Measurements from ENCODE around the gene AFAP1L2.

AFAP1L2 gene

GRCh38 chr10:114429581-114430335 is 25.5 kb upstream of the AFAP1L2 start:
- TF ChIP-seq CTCF (IDR thresholded peaks at IDR 0.05; ENCODE audit: low read depth, low read length, missing control alignments) = no peak
- no peak overlapping the region for H3K4me3 ChIP-seq (ENCODE audit: low read depth, low read length)
- DNase-seq (ENCODE audit: low read depth) = no peak

- DNase-seq (ENCODE audit: low read depth) = no peak
- no peak overlapping the region for H3K4me3 ChIP-seq (ENCODE audit: low read depth, low read length)
- no peak for TF ChIP-seq CTCF (IDR thresholded peaks at IDR 0.05; ENCODE audit: low read depth, low read length, missing control alignments)
These were observed 23.0 kb upstream of the AFAP1L2 start for GRCh38 chr10:114427124-114427852.

GRCh38 chr10:114426476-114426875 is 22.2 kb upstream of the AFAP1L2 start:
- no peak overlapping the region for H3K4me3 ChIP-seq (ENCODE audit: low read depth, low read length)
- no peak for TF ChIP-seq CTCF (IDR thresholded peaks at IDR 0.05; ENCODE audit: low read depth, low read length, missing control alignments)
- no peak for DNase-seq (ENCODE audit: low read depth)

- no peak for DNase-seq (ENCODE audit: low read depth)
- TF ChIP-seq CTCF (IDR thresholded peaks at IDR 0.05; ENCODE audit: low read depth, low read length, missing control alignments) = no peak
- H3K4me3 ChIP-seq (ENCODE audit: low read depth, low read length) = no peak overlapping the region
These were observed 16.6 kb upstream of the AFAP1L2 start for GRCh38 chr10:114420811-114421485.

- DNase-seq (ENCODE audit: low read depth) = no peak
- TF ChIP-seq CTCF (IDR thresholded peaks at IDR 0.05; ENCODE audit: low read depth, low read length, missing control alignments) = no peak
- no peak overlapping the region for H3K4me3 ChIP-seq (ENCODE audit: low read depth, low read length)
These were observed 13.8 kb upstream of the AFAP1L2 start for GRCh38 chr10:114418109-114418508.

- no peak for DNase-seq (ENCODE audit: low read depth)
- H3K4me3 ChIP-seq (ENCODE audit: low read depth, low read length) = no peak overlapping the region
- TF ChIP-seq CTCF (IDR thresholded peaks at IDR 0.05; ENCODE audit: low read depth, low read length, missing control alignments) = no peak
These were observed 8.8 kb upstream of the AFAP1L2 start for GRCh38 chr10:114412907-114413797.

Measured in GM12864 (cell line).